Measurements from ENCODE around the gene LPIN3.

LPIN3 gene

DNA sequence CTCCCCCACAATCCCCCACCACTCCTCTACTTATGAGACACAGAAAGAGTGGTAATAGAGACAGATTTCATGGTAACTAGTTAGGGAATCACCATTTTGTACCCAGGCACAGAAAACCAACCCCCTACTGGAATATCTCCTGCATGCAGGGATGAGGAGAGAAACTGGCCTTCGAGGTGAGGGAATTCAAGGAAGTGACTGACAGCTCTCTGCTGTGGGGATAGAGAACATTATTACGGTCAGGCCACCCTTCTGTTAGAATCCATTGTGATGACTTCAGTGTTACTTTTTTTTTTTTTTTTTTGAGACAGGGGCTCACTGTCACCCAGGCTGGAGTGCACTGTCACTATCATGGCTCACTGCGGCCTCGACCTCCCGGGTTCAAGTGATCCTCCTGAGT lies 13.4 kb upstream of the LPIN3 start:
- DNase-seq, result no peak

GRCh38 chr20:41329435-41330342 lies 10.9 kb upstream of the LPIN3 start:
- peak; percentile 67 for DNase-seq

- no peak for DNase-seq
Measured at GRCh38 chr20:41330343-41330720, 10.3 kb upstream of the LPIN3 start.

- DNase-seq, result no peak
Measured at GRCh38 chr20:41330941-41331340, 9.7 kb upstream of the LPIN3 start.

DNA sequence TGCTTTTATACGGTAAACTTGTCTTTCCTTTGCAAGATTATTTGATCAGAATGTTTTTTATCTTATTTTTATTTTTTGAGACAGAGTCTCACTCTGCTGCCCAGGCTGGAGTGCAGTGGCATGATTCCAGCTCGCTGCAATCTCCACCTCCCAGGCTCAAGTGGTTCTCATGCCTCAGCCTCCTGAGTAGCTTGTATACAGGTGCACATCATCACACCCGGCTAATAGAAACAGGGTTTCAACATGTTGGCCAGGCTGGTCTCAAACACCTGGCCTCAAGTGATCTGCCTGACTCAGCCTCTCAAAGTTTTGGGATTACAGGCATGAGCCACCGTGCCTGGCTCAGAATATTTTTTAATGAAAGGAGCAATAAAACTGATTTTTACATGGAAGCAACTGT lies 8.9 kb upstream of the LPIN3 start:
- no peak for DNase-seq

- no peak for DNase-seq
Measured at GRCh38 chr20:41334036-41334435, 6.6 kb upstream of the LPIN3 start.

DNA sequence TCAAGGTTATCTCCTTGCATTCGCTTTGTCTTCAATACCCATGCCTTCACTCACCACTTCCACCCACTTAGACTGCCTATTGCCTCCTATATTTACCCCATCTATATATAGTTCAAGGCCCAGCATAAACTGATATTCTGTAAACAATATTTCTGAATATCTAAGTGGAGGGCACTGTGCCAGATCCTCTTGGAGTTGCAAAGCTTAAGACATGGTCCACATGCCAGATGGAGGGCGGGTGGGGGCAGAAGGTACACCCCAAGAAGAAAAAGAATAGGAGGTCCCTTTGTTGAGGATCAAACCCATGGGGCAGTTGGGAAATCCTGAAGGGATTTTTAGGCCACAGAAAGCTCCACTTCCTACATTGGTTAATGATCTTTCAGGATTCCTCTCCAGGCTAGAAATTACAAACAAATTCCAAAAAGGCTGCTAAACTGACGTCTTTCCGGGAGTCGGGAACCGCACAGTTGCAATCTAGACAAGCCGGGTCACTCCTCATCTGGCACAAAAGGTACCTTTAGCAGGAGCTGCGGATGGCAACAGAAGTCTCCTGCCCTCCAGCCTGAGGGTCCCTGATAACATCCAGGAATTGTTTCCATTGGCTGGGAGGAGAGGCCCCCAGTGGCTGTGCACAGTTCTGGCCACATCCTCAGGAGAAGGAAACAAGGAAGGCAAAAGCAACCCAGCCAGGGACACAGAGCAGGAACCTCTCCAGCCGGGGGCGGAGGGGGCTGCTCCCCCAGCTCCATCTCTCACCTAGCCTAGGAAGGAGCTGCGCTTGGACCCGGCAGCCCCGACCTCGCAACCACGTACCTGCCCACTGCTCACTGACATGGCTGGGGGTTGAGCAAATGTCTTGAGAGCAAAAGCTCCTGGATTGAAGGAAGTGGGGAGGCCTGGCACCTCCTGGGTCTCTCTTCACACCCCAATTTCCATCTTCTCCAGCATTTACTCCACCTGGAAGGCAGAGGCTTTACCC lies 5.9 kb upstream of the LPIN3 start:
- no peak for DNase-seq

DNA sequence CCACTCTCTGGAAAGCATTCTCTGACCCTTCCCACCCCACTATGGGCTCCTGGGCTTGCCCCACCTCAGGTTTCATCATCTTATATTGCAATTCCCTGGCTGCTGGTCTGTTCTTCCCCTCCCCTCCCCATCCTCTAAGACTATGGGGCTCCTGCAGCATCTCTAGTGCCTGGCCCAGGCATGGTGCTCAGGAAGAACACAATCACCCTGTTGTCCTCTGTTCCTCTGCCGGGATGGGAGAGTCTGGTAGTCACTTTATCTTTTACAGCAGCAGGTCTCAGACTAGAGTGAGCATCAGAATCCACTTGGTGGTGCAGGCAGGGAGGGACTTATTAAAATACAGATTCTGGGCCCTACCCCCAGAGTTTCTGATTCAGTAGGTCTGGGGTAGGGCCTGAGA lies 5.0 kb upstream of the LPIN3 start:
- DNase-seq, result no peak

DNA sequence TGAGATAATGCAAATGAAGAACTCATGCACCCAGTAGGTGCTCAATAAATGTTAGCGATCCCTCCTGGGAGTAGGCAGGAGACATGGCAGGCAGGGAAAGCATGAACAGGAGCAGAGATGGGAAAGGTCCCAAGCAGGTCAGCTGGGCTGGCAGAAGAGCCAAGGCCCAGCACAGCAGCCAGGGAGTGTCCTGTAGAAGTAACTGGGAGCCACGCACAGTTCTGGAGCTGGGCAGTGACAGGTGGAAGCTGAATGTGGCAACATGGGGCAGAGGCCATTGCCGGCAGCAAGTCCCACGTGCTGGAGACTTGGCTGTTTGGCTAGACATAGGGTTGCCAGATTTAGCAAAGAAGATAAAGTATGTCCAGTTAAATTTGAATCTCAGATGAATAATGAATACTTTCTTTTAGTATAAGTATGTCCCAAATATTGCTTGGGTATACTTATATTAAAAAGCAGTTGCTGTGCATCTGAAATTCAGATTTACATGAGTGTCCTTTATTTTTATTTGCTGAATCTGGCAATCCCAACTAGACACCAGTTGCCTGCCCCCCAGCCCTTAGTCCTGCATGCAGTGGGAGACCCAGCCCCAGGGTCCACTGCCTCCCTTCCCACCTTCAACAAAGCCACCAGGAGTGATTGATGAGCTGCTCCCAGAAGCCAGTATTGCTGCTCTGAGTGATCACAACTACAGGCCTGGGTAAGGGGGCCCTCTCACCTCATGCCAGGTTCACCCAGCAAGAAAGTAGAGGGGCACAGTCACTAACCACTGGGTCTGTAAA lies 3.7 kb upstream of the LPIN3 start:
- no peak for DNase-seq

DNA sequence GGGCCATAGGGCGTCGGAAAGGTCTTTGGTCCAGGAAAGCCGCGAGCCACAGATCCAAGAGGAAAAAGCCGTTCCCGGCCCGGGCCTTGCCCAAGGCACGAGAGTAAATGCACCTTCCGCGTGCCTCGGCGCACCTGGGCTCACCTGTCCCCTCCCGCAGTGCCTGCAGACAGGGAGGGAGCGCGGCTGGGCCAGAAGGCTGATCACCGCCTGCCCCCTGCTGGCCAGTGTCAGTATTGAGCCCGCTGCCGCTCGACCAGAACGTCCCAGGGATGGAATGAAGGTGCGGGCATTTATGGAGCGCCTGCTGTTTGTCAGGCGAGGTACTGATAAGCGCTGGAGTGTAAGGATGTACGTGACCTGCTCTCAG lies 679 bp upstream of the LPIN3 start:
- peak; percentile 87 for DNase-seq

GRCh38 chr20:41342474-41343464 lies 2.1 kb downstream of the LPIN3 start:
- no peak for DNase-seq

GRCh38 chr20:41344477-41344876 lies 3.9 kb downstream of the LPIN3 start:
- no peak for DNase-seq

GRCh38 chr20:41344938-41345728 lies 4.5 kb downstream of the LPIN3 start:
- no peak for DNase-seq

GRCh38 chr20:41345729-41346067 lies 5.1 kb downstream of the LPIN3 start:
- no peak for DNase-seq

GRCh38 chr20:41347523-41348429 lies 7.2 kb downstream of the LPIN3 start:
- no peak for DNase-seq

- DNase-seq, result no peak
Measured at GRCh38 chr20:41348430-41349172, 8.0 kb downstream of the LPIN3 start.

GRCh38 chr20:41349266-41349665 lies 8.6 kb downstream of the LPIN3 start:
- DNase-seq, result no peak

GRCh38 chr20:41349943-41350342 lies 9.3 kb downstream of the LPIN3 start:
- no peak for DNase-seq

DNA sequence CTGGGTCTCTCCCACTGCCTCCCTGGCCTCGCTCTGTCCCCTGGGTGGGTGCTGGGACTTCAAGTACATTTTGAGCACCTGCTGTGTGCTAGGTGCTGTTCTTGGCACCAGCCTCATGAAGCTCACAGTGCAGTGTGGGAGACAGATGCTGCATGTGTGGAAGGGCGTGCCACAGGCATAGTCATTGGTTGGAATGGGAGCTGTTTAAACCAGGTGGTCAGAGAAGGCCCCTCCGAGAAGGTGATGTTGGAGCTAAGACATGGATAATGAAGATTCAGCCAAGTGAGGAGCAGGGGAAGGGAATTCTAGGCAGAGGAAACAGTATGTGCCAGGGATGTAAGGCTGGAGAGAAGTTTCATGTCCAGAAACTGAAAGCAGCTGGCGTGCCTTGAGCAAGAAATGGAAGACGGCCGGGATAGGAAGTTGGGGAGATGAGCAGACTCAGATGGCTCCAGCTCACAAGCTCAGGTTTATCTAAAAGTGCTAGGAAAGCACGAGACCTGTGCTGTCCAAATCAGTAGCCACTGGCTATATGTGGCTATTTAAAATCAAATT lies 9.9 kb downstream of the LPIN3 start:
- no peak for DNase-seq
